Measurements from ENCODE around the gene TLCD3B.
A peak's percentile ranks its signal among the peaks of the same experiment; 100 is the strongest.
"Not testable (repeated sequence)": the region's sequence is repeated elsewhere in the genome, so short reads cannot be mapped to it uniquely, and the experiment has no call there.

The TLCD3B gene

DNA sequence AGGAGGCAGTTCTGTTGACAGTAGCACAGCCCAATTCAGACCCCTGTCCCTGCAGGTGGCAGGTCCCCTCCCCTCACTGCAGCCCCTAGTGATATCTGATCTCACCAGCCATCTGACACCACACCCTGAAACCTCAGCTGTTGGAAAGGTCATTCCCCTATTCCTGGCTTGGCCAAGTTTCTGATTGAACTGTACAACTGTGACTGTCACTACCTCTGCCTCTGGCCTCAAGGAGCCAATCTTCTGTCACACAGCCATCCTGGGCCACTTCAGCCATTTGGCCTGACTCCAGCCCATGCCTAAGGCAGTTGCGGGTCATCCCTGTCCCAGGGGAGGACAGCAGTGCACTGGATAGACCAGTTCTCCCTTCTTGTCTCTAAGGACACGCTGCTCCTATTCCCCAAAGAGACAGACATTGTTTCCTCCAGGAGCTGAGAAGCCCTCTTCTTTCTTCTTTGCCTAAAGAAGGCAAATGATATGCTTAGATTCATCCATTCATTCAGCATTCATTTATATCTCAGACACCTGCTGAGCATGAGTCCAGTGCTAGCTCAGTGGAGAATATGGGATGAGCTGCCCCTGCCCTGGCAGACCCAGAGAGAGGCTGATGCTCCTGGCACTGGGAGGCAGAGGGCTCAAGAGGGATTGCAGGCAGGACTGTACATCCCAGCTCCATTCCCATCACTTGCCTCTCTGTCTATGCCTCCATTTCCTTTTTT, 29.9 kb upstream of the TLCD3B start:
- FAIRE-seq, result no peak

DNA sequence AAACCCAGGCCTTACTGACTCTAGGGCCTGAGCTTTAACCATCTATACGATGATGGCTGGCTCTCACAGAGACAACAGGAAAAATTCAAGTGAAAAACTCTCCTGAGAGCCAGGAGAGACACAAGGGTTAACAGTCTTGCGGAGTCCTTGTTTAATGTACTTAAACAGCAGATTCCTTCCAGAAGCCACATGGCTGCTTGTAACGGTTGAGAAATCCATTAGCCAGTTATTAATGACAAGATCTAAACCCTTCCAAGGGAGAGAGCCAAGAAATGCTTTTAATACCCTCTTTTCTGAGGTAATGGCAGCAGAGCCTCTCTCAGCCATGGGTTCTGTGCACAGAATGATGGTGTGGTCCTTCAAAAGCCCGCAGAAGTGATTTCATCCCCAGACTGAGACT, 29.3 kb upstream of the TLCD3B start:
- FAIRE-seq, result no peak

DNA sequence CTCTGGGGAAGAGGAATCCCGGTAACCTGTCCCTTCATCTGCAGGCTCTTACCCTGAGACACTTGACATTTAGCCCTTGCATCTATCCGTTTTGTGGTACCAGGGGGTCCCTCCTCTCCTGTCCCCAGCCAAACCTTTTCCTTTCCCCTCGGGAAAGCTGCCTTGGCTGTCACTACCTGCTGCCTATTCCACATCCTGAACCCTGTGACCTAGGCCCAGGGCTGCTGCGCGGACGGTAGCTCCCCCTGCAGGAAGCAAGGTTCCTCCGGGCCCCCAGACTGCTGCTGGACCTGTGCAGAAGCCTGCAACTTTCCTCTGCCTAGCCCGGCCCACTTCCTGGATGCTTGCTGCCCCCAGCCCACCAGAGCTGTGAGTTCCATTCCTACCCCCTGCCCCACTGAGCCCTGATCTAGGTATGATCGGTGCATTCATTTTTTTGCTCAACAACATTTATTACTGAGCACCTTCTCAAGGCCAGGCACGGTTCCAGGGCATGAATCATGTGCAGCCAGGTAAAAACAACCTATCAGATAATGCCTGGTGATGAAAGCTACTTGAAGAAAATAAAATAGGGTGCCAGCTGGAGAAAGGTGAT, 24.0 kb upstream of the TLCD3B start:
- no peak for FAIRE-seq

DNA sequence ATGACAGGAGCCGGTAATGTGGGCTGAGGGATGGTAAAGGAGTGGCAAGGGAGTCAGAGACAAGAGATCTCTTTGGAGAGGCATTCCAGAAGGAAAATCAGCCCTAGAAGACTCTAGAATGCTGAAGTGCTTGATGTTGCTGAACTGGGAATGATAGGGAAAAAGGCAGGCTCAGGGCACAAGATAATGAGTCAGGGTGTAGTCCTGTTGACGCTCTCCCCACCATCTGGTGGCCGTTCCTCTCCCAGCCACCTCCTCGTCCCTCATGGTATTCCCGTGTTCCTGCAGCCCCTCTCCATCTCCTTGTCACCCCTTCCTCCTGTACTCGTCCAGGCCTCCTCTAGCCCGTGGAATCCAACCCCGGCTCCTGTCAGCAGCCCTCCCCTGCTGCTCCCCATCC, 23.4 kb upstream of the TLCD3B start:
- no peak for FAIRE-seq

DNA sequence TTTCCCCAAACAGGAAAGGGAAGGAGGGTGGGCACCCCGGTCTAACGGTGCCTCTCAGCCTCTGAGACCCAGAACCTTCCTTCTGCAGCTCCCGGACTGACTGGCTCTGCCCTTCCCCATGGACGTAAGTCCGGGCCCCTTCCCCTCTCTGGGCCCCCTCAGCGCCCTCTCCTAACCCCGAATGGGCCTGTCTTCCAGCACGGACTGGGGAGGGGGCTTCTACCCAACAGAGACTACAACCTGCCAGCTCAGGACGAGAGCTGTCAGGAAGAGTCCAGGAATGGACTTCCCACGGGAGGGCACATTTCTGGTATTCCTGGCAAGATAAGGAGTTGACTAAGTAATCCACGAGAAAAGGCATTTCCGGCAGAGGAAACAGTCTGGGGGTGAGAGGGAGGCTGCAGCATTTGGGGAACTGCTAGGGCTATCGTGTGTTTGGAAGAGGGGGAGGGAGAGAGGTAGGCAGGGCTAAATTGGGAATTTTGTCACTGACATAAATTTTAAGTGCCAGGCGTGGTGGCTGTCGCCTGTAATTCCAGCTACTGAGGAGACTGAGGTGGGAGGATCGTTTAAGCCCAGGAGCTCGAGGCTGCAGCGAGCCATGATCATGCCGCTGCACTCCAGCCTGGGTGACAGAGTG, 22.4 kb upstream of the TLCD3B start:
- FAIRE-seq, result no peak

DNA sequence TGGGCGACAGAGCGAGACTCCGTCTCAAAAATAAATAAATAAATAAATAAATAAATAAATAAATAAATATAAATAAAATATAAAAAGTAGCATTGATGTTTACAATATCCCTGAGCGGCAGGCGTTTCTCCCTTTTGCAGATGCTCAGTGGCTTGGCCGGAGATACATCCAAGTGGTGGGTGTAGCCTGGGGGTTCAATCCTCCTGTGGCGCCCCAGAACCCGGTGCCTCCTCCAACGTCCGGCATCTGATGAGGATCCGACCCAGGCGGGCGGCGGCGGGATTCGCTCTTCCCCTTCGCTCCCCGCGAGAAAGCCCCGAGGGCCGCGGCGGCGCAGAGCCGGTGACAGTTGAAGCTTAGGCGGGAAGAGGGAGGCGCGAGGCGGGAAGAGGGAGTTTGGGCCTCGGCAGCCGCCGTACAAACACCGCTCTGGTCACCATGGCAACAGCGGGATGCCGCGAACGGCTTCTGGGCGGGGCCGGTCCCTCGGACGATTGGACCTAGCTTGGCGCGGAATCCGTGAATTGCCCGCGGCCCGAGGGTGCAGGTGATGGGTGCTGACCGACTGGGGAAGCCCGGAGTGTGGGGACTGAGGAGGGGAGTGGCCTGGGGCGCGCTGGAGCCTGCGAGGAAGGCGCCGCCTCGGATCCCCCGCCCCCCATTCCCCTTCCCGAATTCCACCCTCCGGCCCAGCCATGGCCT, 21.8 kb upstream of the TLCD3B start:
- no peak for FAIRE-seq

DNA sequence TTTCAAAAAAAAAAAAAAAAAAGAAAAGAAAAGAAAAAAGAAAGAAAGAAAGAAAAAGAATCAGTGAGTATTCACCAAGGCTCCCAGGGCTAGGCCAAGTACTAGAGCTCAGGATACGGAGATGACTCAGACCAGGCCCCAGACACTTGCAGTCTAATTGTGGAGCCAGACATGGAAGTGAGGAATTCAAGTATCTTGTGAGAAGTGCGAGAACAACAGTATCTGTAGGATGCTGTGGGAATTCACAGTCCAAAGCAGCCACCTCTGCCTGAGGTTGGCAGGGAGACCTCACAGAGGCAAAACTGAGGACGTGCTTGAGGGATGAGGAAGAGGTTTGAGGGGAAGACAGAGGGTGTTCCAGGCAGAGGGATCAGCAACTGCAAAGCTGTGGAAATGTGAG, 20.4 kb upstream of the TLCD3B start:
- no peak for FAIRE-seq

DNA sequence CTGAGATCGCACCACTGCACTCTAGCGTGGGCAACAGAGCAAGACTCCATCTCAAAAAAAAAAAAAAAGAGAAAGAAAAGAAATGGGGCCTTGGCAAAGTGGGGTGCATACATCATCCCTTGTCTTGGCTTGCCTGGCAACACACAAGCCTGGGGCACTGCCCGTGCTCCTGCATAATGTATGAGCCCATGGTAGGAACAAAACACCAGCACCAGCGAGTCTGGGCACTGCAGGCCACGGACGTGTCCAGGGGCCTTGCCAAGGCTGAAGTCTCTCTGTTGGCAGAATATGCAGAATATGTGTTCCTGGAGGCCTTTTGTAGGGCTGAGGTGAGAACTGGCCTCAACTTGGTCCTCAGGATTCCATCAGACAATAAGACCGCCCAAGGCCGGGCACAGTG, 18.8 kb upstream of the TLCD3B start:
- FAIRE-seq, result no peak

DNA sequence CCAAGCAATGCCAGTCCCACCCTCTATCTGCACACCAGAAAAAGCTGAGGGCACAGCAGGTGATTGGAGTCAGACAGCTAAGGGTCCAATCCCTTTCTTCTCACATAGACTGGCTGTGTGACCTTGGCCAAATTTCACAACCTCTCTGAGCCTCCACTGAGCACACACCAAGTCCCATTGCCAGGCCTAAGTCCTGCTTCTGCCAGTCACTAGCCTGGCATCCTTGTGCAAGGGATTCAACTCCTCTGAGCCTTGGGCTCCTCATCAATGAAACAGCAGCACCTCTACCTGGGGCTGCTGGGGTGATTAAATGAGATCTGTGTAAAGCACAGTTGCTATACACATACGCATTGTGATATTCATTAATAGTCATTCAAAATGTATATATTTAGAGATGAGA, 15.5 kb upstream of the TLCD3B start:
- FAIRE-seq, result no peak

DNA sequence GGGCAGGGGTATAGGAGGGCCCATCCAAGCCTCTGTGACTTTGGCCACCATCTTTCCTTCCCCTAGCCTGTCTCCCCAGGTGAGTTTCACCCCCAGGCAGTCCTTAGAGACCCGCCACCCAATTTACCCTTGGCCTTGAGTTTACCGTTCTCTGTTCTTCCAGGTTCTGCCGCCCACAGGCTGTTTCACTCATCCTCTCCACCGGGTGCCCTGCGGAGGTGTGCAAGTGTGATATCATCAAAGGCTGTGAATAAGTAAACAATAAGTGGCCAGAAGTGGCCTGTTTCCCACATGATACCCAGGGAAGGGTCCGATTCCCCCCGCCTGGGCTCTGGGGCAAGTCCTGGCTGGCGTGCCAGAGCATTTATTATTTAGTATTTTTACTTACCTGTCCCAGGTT, 15.1 kb upstream of the TLCD3B start:
- no peak for FAIRE-seq

DNA sequence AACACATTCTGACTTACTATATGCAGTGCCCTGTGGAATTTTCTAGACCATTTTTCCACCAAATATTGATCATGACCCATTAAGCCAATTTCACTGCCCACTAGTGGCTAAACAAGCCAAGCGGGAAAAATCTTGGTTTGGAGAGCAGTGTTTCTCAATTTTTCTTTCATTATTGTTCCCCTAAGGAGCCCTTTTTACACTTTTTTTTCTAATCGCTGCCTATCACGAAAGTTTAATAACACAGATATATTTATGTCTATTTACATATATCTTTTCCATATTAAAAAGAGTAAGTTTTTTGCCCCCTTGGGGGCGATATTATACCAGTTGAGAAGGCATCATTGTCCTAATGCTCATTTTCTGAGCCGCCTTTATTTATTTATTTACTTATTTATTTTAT, 10.8 kb upstream of the TLCD3B start:
- FAIRE-seq, result peak; percentile 76

DNA sequence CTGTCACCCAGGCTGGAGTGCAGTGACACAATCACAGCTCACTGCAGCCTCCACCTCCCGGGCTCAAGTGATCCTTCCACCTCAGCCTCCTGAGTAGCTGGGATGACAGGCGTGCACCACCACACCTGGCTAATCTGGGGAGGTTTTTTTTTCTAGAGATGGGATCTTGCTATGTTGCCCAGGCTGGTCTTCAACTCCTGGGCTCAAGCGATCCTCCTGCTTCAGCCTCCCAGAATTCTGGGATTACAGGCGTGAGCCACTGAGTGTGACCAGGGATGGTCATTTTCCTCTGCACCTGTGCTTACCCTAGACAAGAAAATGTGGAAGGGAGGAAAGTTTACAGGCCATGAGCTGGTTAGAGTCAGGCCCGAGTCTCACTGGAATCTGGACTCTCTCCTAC, 9.6 kb upstream of the TLCD3B start:
- not testable (repeated sequence) for FAIRE-seq

DNA sequence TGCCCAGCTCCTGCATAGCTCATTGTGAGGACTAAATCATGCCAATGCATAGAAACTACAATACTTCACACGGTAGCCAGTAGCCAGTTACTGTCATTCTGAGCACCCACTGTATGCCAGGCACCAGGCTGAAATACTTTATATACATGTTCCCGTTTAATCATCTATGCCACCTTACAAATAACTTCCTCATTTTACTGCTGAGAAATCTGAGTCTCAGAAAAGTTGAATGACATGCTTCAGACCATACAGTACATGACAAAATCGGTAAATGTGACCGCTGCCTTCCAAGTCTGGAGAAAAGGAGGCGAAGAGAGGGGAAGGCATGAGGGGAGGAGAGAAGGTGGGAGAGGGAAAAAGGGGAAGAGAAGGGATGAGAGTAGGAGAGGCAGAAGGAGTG, 9.2 kb upstream of the TLCD3B start:
- FAIRE-seq, result no peak

DNA sequence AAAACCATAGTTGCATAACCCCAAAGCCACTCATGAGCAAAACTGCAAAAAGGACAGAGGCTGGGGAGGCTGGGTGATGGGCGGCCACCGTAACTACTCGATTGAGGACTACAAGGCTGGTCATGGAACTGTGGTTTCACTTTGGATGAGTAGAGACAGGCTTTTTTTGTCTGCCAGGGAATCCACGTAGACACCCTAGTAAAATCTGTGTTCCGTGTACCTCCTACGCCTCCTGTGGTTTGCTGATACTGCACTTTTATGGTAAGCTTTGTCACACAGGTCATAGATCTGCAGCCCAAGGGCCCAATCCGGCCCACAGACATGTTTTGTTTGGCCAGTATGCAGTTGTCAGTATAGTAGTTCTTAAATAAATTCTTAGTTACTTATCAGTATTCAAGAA, 2.2 kb upstream of the TLCD3B start:
- FAIRE-seq, result no peak

DNA sequence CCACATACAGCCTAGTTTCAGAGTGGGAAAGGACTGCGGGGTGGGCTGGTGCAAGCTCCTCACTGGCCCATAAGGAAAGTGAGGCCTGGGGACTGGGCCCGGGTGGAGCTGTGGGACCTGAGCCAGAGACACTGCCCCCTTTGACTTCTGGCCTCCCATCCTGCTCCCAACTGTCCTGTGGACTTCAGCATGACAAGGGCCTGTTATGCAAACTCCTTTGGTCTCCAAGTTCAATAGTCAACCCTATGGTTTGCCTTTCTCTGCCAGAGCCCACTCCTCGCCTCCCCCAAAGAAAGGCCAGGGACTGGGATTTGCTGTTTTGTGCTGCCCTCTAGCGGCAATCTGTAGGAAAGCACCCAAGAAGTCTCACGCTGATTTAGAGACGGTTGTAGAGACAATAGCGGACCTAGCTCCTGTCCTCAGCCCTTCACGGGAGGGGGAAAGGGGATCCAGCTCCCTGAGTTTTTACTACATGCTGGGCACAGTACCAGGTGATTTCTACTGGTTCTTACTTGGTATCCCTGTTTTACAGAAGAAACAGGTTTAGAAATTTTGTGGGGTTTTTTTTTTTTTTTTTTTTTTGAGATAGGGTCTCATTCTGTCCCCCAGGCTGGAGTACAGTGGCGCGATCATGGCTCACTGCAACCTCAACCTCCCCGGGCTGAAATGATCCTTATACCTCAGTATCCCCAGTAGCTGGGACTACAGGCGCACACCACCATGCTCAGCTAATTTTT, 1.2 kb upstream of the TLCD3B start:
- FAIRE-seq, result no peak

DNA sequence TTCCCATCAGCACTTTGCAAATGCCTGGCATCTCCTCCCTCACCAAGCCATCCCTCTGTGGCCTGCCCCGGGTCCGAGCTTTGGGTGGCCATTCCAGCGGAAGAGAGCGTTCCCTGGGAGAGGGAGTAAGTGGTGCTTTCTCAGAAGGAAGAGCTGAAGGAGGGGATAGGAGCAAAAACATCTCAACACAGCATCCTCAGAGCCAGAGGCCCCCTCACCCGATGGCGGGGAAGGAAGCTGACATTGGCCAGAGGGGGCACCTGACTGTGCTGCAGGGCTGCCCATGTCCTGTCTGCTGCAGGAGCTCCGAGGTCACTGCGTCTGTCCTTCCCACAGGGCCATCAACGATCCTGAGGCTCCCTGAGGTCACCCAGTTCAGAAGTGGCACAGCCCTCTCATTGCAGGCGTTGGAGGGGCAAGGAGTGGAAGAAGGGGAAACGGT, 427 bp upstream of the TLCD3B start:
- FAIRE-seq, result no peak

DNA sequence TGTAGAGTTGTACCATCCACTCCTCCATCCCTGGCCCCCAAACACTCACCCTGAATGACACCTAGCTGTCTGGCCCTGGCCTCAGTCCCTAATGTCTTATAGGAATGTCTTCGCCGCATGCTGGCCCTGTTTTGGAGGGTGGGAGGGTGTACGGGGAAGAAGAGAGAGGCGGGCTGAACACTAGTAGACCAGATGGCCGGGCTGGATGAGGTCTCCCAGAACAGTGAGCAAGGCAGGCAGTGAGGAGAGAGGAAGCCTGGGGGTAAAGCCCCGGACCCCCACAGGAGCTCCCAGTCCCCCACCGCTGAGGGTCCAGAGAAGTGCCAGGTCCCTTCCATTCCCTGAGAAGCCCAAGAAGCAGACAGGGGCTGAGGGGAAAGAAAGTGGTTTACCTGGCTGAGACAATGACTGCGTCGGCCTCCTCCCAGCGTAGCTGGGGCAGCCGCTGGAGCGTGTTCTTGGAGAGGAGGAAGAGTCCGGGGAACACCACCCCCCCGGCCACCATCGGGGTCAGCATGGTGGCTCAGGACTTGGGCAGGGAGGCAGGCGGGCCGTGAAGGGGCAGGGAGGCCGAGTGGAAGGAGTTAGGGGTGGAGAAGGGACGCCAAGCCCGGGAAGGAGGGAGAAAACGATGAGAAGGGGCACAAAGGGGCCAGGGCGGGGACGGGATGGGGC, 923 bp downstream of the TLCD3B start:
- FAIRE-seq, result no peak

DNA sequence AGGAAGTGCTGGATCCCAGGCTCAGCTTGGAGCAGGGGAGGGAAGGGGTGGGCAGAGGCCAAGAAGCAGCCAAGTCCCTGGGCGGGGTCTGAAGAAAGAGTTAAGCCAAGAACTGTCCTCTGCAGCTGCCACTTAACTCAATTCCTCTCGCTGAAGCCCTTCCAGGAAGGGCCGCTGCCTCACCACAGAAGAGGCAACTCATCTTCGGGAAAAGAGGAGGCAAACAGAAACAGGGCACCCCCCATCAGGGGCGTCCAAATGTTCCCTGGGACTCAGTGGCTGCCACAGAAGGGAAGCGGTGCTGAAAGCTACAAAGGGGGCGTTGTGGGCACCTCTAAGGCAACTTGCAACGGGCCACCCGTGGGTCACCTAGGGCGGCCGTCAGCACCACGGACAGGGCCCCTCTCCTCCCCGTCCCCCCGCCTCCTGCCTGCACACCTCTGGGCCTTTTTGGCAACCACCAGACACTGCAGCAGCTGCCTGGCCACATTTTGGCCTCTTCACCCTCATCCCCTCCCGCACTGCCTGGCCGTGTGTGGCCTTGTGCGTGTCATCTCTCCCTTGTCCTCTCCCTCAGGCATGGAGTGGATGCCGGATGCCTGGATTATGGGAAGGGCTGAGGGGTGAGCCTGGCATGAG, 2.5 kb downstream of the TLCD3B start:
- no peak for FAIRE-seq

DNA sequence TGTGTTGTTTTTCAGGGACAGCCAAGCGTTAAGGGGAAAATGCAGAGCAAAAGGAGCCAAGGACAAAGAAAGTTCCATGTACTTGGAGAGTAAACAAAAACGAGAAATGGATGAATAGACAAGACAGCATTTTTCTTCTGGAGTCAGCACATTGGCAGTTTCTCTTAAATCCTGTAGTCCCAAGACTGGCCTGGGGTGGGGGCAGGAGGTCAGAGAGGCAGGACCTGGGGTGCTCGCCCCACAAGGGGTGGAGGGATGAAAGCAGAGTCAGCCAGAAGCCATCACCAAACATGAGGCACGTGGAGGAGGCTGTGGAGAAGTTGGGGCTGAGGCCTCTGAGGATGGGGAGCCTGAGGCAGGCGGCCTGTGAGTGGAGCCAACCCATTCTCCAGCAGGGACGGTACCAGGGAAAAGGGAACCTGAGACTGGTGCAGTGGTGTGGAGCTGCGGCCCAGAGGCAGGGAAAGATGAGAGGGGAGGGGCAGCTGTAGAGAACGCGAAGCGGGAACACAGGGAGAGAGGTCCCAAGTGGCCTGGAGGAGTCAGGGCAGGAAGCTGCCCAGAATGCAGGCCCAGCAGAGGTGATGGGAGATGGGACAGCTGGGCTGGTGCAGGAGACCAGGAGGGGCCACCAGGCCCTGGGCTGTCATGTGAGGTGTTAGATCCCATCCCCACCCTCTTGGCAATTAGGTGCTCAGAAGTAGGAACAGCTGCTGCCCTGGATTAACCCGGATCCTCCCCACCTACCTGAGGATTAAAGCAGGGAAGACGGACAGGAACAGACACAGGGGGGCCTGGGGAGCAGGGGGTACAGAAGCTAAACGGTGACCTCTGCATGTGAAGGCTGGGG, 3.3 kb downstream of the TLCD3B start:
- FAIRE-seq, result no peak

DNA sequence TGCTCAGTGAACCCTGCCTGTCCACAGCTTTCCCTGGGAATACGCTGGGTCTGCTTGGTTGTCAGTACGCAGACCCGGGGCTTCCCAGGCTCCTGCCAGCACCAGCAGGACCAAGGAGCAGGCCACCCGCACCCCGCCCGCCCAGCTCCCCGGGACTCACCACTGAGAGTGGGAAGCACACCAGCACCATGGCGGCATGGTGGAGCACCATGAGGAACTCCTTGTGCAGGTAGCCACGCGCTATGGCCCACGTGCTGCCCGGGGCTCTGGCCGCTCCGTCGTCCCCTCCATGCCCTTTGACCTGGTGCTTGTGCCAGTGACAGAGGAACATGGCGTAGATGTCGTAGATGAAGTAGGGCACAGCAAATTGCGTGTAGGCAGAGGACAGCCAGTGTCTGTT, 4.6 kb downstream of the TLCD3B start:
- FAIRE-seq, result no peak

DNA sequence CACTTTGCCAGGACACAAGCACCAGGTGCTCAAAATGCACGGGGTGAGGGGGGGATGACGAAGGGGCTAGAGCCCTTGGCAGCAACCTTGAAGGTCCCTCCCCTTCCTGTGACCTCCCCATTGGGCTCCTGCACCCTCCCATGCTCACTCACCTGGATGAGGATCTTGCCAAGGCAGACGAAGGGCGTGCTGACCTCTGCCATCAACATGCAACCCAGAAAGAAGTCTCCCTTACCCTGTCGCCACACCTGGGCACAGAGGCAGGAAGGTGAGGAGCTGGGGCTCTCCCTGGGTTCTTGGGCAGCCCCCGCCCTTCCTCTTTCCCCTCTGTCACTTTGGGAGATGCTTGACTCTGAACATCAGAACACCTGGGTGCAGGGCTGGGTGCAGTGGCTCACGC, 5.5 kb downstream of the TLCD3B start:
- FAIRE-seq, result no peak

Measured in TTC549 (cell line).